ENCODE measurements around the gene LYPD1.

DNA sequence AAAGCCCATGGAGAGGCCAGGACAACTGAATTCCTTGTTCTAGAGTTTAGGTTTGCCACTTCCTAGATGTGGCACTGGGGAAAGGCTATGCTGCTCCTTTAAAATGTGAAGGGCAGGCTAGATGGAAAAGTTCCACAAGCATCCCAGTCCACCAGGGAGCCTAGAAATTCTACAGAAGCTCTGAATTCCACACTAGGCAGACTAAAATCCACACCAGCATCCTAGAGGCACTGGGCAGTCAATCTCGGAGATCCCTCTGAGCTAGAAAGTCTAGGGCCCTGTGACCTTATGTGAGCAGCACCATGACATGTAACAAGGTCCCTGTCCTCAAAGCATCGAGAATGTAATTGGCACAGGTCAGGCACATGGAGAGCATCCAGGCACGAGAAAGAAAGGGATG lies 71.5 kb downstream of the LYPD1 start:
- no peak for TF ChIP-seq POLR2AphosphoS5 (IDR thresholded peaks at IDR 0.05)
- TF ChIP-seq, protein P1, sequence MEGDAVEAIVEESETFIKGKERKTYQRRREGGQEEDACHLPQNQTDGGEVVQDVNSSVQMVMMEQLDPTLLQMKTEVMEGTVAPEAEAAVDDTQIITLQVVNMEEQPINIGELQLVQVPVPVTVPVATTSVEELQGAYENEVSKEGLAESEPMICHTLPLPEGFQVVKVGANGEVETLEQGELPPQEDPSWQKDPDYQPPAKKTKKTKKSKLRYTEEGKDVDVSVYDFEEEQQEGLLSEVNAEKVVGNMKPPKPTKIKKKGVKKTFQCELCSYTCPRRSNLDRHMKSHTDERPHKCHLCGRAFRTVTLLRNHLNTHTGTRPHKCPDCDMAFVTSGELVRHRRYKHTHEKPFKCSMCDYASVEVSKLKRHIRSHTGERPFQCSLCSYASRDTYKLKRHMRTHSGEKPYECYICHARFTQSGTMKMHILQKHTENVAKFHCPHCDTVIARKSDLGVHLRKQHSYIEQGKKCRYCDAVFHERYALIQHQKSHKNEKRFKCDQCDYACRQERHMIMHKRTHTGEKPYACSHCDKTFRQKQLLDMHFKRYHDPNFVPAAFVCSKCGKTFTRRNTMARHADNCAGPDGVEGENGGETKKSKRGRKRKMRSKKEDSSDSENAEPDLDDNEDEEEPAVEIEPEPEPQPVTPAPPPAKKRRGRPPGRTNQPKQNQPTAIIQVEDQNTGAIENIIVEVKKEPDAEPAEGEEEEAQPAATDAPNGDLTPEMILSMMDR (IDR thresholded peaks at IDR 0.05): no peak
- TF ChIP-seq POLR2A (IDR thresholded peaks at IDR 0.05): no peak
